CD14-positive monocyte (primary cell): ENCODE measurements around the gene NLRC3. TPM values are rescaled to one million over a fixed set of nuclear protein-coding genes. Genes with fewer than 3 reads are reported as not detected.

Source experiments
- DNase-seq, 3 donors: peaks; one replicate each; pipeline ENCODE4 v3.0.0-alpha.2; 2011 to 2022
- H2AFZ ChIP-seq: 2 replicates; pipeline ENCODE4 v1.6.0; 2012; ENCODE audit warnings: mild to moderate bottlenecking, low read depth, low read length, inconsistent platforms; ENCODE audit not compliant: insufficient read depth, poor library complexity, severe bottlenecking
- H3K27ac ChIP-seq, 2 donors: 1 replicate in 1 of 2; 2 replicates in 1 of 2; pipeline ENCODE4 v1.5.1; 2012 to 2013; ENCODE audit warnings: low read length in 2 of 2, control low read depth in 1 of 2, inconsistent platforms in 1 of 2, low read depth in 1 of 2, mild to moderate bottlenecking in 1 of 2
- H3K27me3 ChIP-seq, 2 donors: one replicate each; pipeline versions ENCODE4 v1.6.0 to v1.6.1; 2011 to 2013; ENCODE audit warnings: low read length in 2 of 2; ENCODE audit not compliant: control insufficient read depth in 2 of 2, insufficient read depth in 2 of 2
- H3K36me3 ChIP-seq, 2 donors: replicated peaks in 1 of 2; 1 replicate in 1 of 2; 2 replicates in 1 of 2; pipeline versions ENCODE4 v1.5.1 to v1.6.1; 2012 to 2013; ENCODE audit warnings: low read length in 2 of 2, control low read depth in 1 of 2, inconsistent platforms in 1 of 2, mild to moderate bottlenecking in 1 of 2; ENCODE audit not compliant: insufficient read depth in 2 of 2, control insufficient read depth in 1 of 2
- H3K4me1 ChIP-seq, 2 donors: 1 replicate in 1 of 2; 2 replicates in 1 of 2; pipeline versions ENCODE4 v1.5.1 to v1.6.1; 2012 to 2013; ENCODE audit warnings: low read length in 2 of 2, control low read depth in 1 of 2, inconsistent platforms in 1 of 2, mild to moderate bottlenecking in 1 of 2, moderate library complexity in 1 of 2; ENCODE audit not compliant: insufficient read depth in 2 of 2, control insufficient read depth in 1 of 2
- H3K4me2 ChIP-seq: replicated peaks from 2 replicates; pipeline ENCODE3; 2012; ENCODE audit warnings: low read length, moderate library complexity, mild to moderate bottlenecking; ENCODE audit not compliant: poor library complexity, severe bottlenecking; ENCODE audit errors: extremely low read depth
- H3K4me3 ChIP-seq, 3 experiments: fragments of 200-600 bp in 1 of 3; sonication (generic) in 1 of 3; replicated peaks in 1 of 3; 1 replicate in 2 of 3; 2 replicates in 1 of 3; pipeline ENCODE4 v1.5.1; 2011 to 2013; ENCODE audit warnings: low read length in 3 of 3, mild to moderate bottlenecking in 3 of 3, control low read depth in 2 of 3, low read depth in 2 of 3, inconsistent platforms in 1 of 3, moderate library complexity in 1 of 3
- H3K79me2 ChIP-seq: 2 replicates; pipeline ENCODE4 v1.6.0; 2012; ENCODE audit warnings: mild to moderate bottlenecking, control low read depth, inconsistent platforms, low read length, moderate library complexity; ENCODE audit not compliant: insufficient read depth
- H3K9ac ChIP-seq: 2 replicates; pipeline ENCODE4 v1.6.0; 2017; ENCODE audit warnings: low read length, mild to moderate bottlenecking; ENCODE audit not compliant: insufficient read depth, poor library complexity, severe bottlenecking
- H3K9me3 ChIP-seq, 2 donors: replicated peaks in 1 of 2; 1 replicate in 1 of 2; 2 replicates in 1 of 2; pipeline versions ENCODE4 v1.5.1 to v1.6.1; 2012 to 2013; ENCODE audit warnings: low read length in 2 of 2, control low read depth in 1 of 2; ENCODE audit not compliant: control insufficient read depth in 1 of 2, insufficient read depth in 1 of 2
- H4K20me1 ChIP-seq: 2 replicates; pipeline ENCODE4 v1.6.0; 2012; ENCODE audit warnings: mild to moderate bottlenecking, low read length, control low read depth, moderate library complexity; ENCODE audit not compliant: insufficient read depth
- H3K27ac Mint-ChIP-seq, 7 donors: one replicate each; pipeline ENCODE4 v1.8.0; 2020; ENCODE audit warnings: mild to moderate bottlenecking in 7 of 7, mixed read lengths in 7 of 7, moderate library complexity in 6 of 7, inconsistent platforms in 2 of 7
- H3K27me3 Mint-ChIP-seq, 3 donors: one replicate each; pipeline ENCODE4 v1.8.0; 2021 to 2022; ENCODE audit warnings: low read depth in 3 of 3, mild to moderate bottlenecking in 3 of 3, mixed read lengths in 3 of 3, moderate library complexity in 3 of 3, inconsistent platforms in 1 of 3
- H3K36me3 Mint-ChIP-seq, 2 donors: one replicate each; pipeline ENCODE4 v1.8.0; 2020; ENCODE audit warnings: mixed read lengths in 2 of 2, inconsistent platforms in 1 of 2, mild to moderate bottlenecking in 1 of 2
- H3K4me1 Mint-ChIP-seq: one replicate; pipeline ENCODE4 v1.8.0; 2020; ENCODE audit warnings: mild to moderate bottlenecking, mixed read lengths
- H3K4me3 Mint-ChIP-seq, 2 donors: one replicate each; pipeline ENCODE4 v1.8.0; 2020; ENCODE audit warnings: mild to moderate bottlenecking in 2 of 2, mixed read lengths in 2 of 2, moderate library complexity in 1 of 2
- H3K9me3 Mint-ChIP-seq, 7 donors: one replicate each; pipeline ENCODE4 v1.8.0; 2020 to 2022; ENCODE audit warnings: mixed read lengths in 7 of 7, mild to moderate bottlenecking in 6 of 7, moderate library complexity in 6 of 7, inconsistent platforms in 2 of 7
- CTCF ChIP-seq: fragments of 200-600 bp; IDR thresholded peaks from one replicate; pipeline ENCODE4 v1.8.0; 2022; ENCODE audit warnings: antibody characterized with exemption, mild to moderate bottlenecking
- WGBS: methylation state at CpG from one replicate; pipeline ENCODE4 v1.1.5; 2013; ENCODE audit warnings: missing lambda C conversion rate; ENCODE audit not compliant: insufficient coverage; 5-methylcytosine and 5-hydroxymethylcytosine counted together
- intact Hi-C, 2 donors: fragments of 100-400 bp; cut with micrococcal nuclease; formaldehyde crosslinking; loops; one replicate each; pipeline versions ENCODE4 v1.15.0 to v1.15.1; 2023
- polyA plus RNA-seq, 3 donors: library from polyadenylated mRNA; depleted of rRNA in 1 of 3; unstranded in 2 of 3; stranded (reverse) in 1 of 3; fragments of 300-500 nt in 2 of 3; fragments of >200 nt in 1 of 3; fragmentation: Illumina TruSeq in 2 of 3; gene quantifications; 1 replicate in 2 of 3; 2 replicates in 1 of 3; pipeline ENCODE4 v1.2.3, GENCODE V29; 2012 to 2021

NLRC3 gene
- polyA plus RNA-seq, 3 donors, result 0.03 to 0.07 (median 0.06) TPM

GRCh38 chr16:3564889-3565141 lies 12.4 kb downstream of the NLRC3 start:
- Histone ChIP-seq H2AFZ (no peak overlapping the region), H4K20me1 (no peaks in the 10 kb centered on the region), H3K79me2 (no peaks in the 10 kb centered on the region), H3K27ac (no peak overlapping the region), H3K27me3 (no peaks in the 10 kb centered on the region), H3K36me3 (no peaks in the 10 kb centered on the region), H3K4me2 (no peak overlapping the region), H3K9ac (no peak overlapping the region), H3K9me3 (peaks cover under 1% of the 10 kb centered on the region in 2 donors), H3K4me3 (no peak overlapping the region), H3K4me1 (no peaks in the 10 kb centered on the region)
- no peak for DNase-seq
- no peak for TF ChIP-seq CTCF
- intact Hi-C loops, result no loop called here
- Mint-ChIP-seq H3K4me3 (no peak overlapping the region), H3K36me3 (no peaks in the 10 kb centered on the region), H3K27me3 (peaks cover 1 to 2% (median 1%) of the 10 kb centered on the region in 3 donors), H3K4me1 (no peaks in the 10 kb centered on the region), H3K9me3 (peaks cover 0 to 4% (median under 1%) of the 10 kb centered on the region in 7 donors), H3K27ac (no peak overlapping the region)
- 90% methylated on average over 9 of the region's 9 CpGs for WGBS

GRCh38 chr16:3564130-3564888 lies 12.9 kb downstream of the NLRC3 start:
- Mint-ChIP-seq H3K27me3 (peaks cover 1 to 3% (median 1%) of the 10 kb centered on the region in 3 donors), H3K27ac (no peak overlapping the region), H3K4me3 (no peak overlapping the region), H3K36me3 (no peaks in the 10 kb centered on the region), H3K9me3 (no peaks in the 10 kb centered on the region), H3K4me1 (no peaks in the 10 kb centered on the region)
- Histone ChIP-seq H3K4me3 (no peak overlapping the region), H3K27me3 (no peaks in the 10 kb centered on the region), H3K9ac (no peak overlapping the region), H3K36me3 (no peaks in the 10 kb centered on the region), H3K27ac (no peak overlapping the region), H3K9me3 (no peaks in the 10 kb centered on the region), H3K4me2 (no peak overlapping the region), H3K4me1 (no peaks in the 10 kb centered on the region), H3K79me2 (no peaks in the 10 kb centered on the region), H4K20me1 (no peaks in the 10 kb centered on the region), H2AFZ (no peak overlapping the region)
- WGBS, result 94% methylated on average over 38 of the region's 43 CpGs
- DNase-seq, result no peak
- intact Hi-C loops, result no loop called here
- TF ChIP-seq CTCF, result no peak
